Measurements from ENCODE around the gene SARDH. TPM values are rescaled to one million over a fixed set of nuclear protein-coding genes. Genes with fewer than 3 reads are reported as not detected.
A peak's percentile ranks its signal among the peaks of the same experiment; 100 is the strongest.

SARDH gene
- total and polyA plus RNA-seq, 2 of the 8 experiments (the other 6 are each of a cell fraction or from before 2014, with no cell fraction given) = 6.4 to 7.4 TPM

DNA sequence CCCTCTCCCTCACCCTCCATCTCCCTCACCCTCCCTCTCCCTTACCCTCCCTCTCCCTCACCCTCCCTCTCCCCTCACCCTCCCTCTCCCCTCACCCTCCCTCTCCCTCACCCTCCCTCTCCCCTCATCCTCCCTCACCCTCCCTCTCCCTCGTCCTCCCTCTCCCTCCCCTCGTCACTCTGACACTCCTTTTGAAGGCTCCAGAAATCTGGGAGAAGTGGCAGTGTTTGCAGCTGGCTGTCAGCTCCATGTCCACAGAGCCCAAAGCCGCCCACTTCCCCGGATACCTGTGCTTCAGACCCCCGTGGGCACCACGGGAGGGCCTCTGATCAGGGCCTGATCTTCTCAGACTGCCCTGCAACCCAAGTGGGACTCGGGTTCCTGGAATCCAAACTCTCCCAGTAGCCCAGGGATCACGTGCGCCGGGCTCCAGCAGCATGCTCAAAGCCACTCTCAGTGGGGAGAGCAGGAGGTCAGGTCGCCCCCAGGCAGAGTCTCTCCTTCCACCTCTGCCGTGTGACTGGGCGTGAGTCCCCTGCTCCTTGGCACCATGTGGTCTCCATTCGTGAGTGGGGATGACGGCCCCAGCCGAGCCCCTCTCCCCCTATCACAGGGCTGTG, 68.9 kb downstream of the SARDH start (continued):
- TF ChIP-seq, protein P1, sequence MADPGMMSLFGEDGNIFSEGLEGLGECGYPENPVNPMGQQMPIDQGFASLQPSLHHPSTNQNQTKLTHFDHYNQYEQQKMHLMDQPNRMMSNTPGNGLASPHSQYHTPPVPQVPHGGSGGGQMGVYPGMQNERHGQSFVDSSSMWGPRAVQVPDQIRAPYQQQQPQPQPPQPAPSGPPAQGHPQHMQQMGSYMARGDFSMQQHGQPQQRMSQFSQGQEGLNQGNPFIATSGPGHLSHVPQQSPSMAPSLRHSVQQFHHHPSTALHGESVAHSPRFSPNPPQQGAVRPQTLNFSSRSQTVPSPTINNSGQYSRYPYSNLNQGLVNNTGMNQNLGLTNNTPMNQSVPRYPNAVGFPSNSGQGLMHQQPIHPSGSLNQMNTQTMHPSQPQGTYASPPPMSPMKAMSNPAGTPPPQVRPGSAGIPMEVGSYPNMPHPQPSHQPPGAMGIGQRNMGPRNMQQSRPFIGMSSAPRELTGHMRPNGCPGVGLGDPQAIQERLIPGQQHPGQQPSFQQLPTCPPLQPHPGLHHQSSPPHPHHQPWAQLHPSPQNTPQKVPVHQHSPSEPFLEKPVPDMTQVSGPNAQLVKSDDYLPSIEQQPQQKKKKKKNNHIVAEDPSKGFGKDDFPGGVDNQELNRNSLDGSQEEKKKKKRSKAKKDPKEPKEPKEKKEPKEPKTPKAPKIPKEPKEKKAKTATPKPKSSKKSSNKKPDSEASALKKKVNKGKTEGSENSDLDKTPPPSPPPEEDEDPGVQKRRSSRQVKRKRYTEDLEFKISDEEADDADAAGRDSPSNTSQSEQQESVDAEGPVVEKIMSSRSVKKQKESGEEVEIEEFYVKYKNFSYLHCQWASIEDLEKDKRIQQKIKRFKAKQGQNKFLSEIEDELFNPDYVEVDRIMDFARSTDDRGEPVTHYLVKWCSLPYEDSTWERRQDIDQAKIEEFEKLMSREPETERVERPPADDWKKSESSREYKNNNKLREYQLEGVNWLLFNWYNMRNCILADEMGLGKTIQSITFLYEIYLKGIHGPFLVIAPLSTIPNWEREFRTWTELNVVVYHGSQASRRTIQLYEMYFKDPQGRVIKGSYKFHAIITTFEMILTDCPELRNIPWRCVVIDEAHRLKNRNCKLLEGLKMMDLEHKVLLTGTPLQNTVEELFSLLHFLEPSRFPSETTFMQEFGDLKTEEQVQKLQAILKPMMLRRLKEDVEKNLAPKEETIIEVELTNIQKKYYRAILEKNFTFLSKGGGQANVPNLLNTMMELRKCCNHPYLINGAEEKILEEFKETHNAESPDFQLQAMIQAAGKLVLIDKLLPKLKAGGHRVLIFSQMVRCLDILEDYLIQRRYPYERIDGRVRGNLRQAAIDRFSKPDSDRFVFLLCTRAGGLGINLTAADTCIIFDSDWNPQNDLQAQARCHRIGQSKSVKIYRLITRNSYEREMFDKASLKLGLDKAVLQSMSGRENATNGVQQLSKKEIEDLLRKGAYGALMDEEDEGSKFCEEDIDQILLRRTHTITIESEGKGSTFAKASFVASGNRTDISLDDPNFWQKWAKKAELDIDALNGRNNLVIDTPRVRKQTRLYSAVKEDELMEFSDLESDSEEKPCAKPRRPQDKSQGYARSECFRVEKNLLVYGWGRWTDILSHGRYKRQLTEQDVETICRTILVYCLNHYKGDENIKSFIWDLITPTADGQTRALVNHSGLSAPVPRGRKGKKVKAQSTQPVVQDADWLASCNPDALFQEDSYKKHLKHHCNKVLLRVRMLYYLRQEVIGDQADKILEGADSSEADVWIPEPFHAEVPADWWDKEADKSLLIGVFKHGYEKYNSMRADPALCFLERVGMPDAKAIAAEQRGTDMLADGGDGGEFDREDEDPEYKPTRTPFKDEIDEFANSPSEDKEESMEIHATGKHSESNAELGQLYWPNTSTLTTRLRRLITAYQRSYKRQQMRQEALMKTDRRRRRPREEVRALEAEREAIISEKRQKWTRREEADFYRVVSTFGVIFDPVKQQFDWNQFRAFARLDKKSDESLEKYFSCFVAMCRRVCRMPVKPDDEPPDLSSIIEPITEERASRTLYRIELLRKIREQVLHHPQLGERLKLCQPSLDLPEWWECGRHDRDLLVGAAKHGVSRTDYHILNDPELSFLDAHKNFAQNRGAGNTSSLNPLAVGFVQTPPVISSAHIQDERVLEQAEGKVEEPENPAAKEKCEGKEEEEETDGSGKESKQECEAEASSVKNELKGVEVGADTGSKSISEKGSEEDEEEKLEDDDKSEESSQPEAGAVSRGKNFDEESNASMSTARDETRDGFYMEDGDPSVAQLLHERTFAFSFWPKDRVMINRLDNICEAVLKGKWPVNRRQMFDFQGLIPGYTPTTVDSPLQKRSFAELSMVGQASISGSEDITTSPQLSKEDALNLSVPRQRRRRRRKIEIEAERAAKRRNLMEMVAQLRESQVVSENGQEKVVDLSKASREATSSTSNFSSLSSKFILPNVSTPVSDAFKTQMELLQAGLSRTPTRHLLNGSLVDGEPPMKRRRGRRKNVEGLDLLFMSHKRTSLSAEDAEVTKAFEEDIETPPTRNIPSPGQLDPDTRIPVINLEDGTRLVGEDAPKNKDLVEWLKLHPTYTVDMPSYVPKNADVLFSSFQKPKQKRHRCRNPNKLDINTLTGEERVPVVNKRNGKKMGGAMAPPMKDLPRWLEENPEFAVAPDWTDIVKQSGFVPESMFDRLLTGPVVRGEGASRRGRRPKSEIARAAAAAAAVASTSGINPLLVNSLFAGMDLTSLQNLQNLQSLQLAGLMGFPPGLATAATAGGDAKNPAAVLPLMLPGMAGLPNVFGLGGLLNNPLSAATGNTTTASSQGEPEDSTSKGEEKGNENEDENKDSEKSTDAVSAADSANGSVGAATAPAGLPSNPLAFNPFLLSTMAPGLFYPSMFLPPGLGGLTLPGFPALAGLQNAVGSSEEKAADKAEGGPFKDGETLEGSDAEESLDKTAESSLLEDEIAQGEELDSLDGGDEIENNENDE (IDR thresholded peaks at IDR 0.05; ENCODE audit: insufficient replicate concordance, low read length) = no peak
- TF ChIP-seq HDAC6 (IDR thresholded peaks at IDR 0.05; ENCODE audit: low read depth, low read length) = no peak
- TF ChIP-seq, protein P2, sequence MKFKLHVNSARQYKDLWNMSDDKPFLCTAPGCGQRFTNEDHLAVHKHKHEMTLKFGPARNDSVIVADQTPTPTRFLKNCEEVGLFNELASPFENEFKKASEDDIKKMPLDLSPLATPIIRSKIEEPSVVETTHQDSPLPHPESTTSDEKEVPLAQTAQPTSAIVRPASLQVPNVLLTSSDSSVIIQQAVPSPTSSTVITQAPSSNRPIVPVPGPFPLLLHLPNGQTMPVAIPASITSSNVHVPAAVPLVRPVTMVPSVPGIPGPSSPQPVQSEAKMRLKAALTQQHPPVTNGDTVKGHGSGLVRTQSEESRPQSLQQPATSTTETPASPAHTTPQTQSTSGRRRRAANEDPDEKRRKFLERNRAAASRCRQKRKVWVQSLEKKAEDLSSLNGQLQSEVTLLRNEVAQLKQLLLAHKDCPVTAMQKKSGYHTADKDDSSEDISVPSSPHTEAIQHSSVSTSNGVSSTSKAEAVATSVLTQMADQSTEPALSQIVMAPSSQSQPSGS (IDR thresholded peaks at IDR 0.05; ENCODE audit: low read length) = no peak
- TF ChIP-seq, protein P3, sequence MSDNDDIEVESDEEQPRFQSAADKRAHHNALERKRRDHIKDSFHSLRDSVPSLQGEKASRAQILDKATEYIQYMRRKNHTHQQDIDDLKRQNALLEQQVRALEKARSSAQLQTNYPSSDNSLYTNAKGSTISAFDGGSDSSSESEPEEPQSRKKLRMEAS (IDR thresholded peaks at IDR 0.05) = peak; percentile 36; the same call in 1 of the 2 replicates
- TF ChIP-seq, protein P4, sequence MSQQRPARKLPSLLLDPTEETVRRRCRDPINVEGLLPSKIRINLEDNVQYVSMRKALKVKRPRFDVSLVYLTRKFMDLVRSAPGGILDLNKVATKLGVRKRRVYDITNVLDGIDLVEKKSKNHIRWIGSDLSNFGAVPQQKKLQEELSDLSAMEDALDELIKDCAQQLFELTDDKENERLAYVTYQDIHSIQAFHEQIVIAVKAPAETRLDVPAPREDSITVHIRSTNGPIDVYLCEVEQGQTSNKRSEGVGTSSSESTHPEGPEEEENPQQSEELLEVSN (IDR thresholded peaks at IDR 0.05) = 0 out of 2 replicates have a peak, but pooled peaks have one; percentile 18
- TF ChIP-seq BRCA1 (IDR thresholded peaks at IDR 0.05; ENCODE audit: low read depth, low read length) = no peak
- TF ChIP-seq ASH2L (IDR thresholded peaks at IDR 0.05; ENCODE audit: low read length) = no peak
- no peak for TF ChIP-seq JUN (IDR thresholded peaks at IDR 0.05; ENCODE audit: low read depth, low read length)
